ENCODE data around the gene MAPK9.

DNA sequence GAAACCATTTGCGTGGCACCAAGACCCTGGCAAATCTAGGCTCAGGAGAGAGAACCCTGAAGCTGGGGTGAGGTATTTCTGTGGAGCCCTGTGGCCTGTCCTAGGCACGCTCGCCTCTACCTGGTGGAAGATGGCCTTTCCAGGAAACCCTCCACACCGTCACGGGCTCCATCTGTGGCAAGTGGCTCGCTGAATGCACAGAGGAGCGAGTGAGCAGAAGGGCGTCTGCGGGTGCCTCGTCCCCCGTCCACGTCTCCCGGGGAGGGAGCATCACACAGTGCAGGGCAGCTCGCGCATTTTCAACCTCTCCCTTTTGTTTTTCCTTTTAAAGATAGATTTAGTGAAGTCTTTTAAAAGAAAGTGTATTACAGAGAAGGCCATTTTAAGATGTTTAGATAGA lies 57.6 kb downstream of the MAPK9 start:
- TF ChIP-seq, protein P1, sequence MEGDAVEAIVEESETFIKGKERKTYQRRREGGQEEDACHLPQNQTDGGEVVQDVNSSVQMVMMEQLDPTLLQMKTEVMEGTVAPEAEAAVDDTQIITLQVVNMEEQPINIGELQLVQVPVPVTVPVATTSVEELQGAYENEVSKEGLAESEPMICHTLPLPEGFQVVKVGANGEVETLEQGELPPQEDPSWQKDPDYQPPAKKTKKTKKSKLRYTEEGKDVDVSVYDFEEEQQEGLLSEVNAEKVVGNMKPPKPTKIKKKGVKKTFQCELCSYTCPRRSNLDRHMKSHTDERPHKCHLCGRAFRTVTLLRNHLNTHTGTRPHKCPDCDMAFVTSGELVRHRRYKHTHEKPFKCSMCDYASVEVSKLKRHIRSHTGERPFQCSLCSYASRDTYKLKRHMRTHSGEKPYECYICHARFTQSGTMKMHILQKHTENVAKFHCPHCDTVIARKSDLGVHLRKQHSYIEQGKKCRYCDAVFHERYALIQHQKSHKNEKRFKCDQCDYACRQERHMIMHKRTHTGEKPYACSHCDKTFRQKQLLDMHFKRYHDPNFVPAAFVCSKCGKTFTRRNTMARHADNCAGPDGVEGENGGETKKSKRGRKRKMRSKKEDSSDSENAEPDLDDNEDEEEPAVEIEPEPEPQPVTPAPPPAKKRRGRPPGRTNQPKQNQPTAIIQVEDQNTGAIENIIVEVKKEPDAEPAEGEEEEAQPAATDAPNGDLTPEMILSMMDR (IDR thresholded peaks at IDR 0.05): no peak
- no peak for TF ChIP-seq POLR2A (IDR thresholded peaks at IDR 0.05)

All from adrenal gland (tissue), 5 donors.